GM19455 (cell line): Measurements from ENCODE around the gene STAM2.
"Not testable (repeated sequence)": the region's sequence is repeated elsewhere in the genome, so short reads cannot be mapped to it uniquely, and the experiment has no call there.

Experiments used
- ATAC-seq: cut with Tn5 transposase; IDR thresholded peaks from one replicate; pipeline ENCODE4 v1.9.1; 2021; ENCODE audit not compliant: unreplicated experiment

Gene STAM2

GRCh38 chr2:152114366-152114765, 61.2 kb downstream of the STAM2 start:
- ATAC-seq, result no peak

DNA sequence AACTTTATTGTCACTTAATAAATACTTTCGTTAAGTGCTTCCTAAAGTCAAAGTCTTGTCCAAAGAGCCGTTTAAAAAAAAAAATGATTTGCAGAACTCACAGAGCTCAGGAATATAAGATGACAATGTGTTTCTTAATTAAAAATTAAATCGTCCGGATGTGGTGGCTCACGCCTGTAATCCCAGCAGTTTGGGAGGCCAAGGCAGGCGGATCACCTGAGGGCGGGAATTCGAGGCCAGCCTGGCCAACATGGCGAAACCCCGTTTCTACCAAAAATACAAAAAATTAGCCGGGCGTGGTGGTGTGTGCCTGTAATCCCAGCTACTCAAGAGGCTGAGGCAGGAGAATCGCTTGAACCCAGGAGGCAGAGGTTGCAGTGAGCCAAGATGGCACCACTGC, 68.4 kb downstream of the STAM2 start:
- ATAC-seq, result not testable (repeated sequence)

DNA sequence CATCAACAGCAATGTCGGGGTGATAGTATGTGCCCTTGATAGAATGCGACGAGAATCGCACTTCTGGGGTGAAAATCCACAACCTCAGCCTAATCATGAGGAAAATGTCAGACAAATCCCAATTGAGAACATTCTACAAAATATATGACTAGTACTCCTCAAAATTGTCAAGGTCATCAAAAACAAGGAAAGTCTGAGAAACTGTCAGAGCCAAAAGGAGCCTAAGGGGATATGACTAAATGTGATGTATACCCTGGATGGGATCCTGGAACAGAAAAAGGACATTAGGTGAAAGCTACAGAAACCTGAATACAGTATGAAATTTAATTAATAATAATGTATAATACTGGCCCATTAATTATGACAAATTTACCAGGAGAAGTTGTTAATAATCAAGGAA, 69.1 kb downstream of the STAM2 start:
- no peak for ATAC-seq

DNA sequence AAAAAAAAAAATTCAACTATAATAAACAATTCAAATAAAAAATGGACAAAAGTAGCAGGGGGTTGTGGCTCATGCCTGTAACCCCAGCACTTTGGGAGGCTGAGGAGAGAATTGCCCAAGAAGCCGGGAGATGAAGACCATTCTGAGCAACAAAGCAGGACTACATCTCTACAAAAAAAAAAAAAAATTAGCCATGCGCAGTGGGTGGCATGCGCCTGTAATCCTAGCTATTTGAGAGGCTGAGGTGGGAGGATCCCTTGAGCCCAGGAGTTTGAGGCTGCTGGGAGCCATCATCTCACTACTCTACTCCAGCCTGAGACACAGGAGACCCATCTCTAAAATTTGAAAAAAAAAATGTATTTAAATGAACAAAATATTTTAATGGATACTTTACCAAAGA, 72.3 kb downstream of the STAM2 start:
- no peak for ATAC-seq

DNA sequence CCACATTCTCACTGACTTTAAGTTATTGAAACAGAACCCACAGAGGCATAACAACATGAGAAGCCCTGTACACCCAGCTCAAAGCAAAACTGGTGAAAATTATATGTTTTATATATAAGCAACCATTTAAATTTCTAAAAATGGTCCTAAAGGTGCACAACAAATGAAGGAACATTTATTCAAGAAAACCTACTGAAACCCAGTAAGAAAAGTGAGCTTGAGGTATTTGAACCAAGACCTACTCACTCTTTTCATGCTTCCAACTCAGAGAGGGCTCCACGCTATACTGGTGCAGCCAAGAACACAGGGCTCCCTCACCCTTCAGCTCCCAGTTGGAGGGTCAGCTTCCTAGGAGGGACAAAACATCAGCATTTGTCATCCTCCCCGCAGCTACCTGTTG, 74.6 kb downstream of the STAM2 start:
- no peak for ATAC-seq

DNA sequence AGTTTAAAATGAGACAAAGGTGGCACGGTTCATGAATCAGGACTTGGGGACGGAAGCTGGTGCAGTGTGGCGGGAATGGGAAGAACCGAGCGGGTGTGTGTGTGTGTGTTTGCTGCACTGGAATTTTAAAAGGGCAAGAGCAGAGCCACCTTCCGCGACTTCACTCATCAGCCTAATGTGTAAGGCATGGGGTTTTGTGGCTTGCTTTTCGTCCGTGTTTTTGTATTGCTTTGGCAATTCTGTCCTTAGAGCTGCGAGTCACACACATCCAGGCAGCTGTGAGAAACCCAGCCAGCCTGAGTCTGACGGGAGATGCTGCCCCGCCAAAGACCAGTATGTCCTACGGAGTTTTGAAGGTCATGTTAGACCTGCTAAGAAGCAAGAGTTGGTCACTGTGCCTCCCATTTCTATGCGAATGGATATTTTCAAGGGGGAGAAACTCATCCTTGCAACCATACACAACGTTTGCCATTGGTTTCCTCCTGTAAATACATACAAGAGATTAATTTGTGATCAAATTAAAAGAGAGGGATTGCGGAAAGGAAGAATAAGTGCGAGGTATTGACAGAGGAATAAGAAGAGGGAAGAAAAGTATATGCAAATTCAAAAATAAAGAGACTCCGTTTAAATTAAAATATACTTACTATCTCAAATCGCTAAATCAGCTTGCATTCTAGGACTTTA, 76.1 kb downstream of the STAM2 start:
- ATAC-seq, result no peak

DNA sequence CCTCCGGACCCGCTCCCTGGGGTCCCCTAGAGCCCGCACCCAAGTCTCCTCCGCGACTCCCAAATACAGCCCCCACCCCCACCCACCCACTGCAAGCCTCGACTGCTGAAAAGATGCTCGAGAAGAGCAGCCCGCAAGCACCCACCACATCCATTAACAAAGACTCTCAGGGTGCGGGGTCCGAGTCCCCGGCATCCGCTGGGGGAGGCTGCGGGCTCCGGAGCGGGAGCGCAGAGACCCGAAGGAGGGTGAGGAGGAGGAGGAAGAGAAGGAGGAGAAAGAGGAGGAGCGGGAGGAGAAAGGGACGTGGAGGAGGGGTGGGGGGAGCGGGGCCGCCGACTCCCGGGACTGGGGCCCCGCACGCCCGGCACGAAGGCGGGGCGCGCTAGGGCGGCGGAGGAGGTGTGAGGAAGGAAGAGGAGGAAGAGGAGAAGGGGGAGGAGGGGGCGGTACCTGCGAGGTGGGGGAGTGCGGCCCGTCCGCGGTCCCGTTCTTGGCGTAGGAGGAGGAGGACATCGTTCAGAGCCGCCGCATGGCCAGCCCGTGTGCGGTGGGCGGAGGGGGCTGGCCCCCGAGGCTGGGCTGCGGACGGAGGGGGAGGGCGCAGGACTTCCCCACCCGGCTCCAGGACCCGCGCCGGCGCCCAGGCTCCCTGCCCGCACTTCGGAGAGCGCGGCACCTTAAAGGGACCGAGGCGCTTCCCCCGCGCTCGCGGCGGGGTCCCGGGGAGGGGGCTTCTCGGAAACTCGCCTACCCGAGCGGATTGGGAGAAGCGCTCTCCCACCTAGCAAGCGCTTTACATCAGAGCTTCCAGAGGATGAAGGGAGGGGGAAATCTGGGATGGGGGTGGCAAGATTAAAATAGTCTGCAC, 76.8 kb downstream of the STAM2 start, which contains the start of gene CACNB4:
TSS of gene CACNB4 (minus strand) at position 549 of the 871 bp plus-strand sequence.
- ATAC-seq, result no peak

- ATAC-seq, result no peak
These were observed 77.6 kb downstream of the STAM2 start for GRCh38 chr2:152097801-152098495.

- ATAC-seq, result no peak
These were observed 78.2 kb downstream of the STAM2 start for GRCh38 chr2:152097290-152097800.

DNA sequence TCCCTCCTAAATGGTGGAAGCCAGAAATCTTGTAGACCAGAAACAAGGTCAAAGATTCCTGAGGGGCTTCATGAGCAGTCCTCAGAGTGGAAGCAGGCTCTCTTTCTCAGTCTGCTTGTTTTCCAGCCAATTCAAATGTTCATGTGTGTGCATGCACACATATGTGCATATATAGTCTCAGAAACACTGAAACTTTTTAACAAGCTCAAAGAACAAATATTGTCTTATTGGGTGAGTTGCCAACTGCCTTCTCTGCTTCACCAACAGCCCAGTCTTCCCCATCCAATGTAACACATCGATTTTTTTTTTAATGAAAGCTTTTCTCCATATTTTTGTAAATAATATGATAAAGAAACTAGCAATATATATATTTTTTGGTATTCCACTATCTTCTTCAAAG, 80.4 kb downstream of the STAM2 start:
- no peak for ATAC-seq

DNA sequence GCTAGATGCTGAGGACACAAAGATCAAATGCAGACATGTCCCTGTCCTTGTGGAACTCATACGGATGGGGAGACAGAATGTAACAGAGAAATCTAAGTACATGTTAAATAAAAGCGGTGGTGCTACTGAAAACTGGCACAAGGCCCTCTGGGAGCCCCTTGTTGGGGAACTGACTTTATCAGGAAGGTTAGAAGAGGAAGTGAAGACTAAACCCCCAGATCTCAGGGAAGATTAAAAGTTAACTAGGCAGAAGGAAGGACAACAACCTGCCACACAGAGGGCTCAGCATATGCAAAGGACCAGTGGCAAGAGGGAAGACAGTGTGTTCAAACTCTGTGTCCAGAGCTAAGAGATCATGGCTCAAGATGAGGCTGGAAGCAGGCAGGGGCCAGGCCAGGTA, 81.5 kb downstream of the STAM2 start:
- no peak for ATAC-seq

- ATAC-seq, result no peak
These were observed 82.1 kb downstream of the STAM2 start for GRCh38 chr2:152093464-152093863.

DNA sequence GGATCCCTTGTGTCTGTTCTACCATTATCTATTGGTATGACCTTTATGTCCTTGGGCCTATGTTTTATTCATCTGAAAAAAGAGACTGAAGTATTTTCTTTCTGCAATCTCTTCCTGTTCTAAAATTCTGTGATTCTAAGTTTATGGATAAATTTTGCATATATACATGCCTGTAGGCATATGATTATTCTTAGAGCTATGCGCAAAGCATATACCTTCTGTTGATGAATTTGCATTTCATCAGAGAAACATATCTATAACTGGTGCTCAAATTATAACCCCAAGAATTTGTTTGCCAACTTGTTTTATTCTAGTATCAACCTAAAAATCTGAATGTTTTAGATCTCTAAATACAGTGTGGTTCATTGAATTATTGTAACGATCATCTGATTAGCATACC, 83.5 kb downstream of the STAM2 start:
- ATAC-seq, result no peak

DNA sequence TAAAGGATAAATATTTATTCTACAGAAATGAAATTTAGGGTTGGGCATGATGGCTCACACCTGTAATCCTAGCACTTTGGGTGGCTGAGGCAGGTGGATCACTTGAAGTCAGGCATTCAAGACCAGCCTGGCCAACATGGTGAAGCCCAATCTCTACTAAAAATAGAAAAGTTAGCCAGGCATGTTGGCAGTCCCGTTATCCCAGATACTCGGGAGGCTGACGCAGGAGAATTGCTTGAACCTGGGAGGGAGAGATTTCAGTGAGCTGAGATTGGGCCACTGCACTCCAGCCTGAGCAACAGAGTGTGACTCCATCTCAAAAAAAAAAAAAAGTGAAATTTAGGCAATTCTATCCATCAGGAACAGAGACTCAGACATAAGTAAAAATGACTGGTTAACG, 84.8 kb downstream of the STAM2 start:
- ATAC-seq, result not testable (repeated sequence)

DNA sequence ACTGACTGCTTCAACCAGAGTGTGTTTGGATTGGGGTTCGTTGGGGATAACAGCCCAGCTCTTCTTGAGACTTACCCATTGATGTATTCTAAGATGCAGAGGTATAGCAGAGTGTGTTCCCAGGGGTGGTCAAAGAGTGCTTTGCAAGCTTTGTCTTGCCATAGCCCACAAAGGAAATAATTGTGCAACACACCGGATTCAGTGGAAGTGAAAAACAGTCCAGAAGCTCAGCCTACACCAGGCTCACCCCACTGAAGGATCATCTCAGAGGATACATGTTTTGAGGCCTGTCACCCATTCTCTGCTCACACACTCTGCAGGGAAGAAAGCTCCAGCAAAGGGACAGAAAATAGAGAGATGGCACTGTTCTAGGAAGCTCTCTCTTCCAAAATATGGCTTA, 86.3 kb downstream of the STAM2 start:
- ATAC-seq, result no peak

GRCh38 chr2:152088006-152088405, 87.6 kb downstream of the STAM2 start:
- no peak for ATAC-seq

DNA sequence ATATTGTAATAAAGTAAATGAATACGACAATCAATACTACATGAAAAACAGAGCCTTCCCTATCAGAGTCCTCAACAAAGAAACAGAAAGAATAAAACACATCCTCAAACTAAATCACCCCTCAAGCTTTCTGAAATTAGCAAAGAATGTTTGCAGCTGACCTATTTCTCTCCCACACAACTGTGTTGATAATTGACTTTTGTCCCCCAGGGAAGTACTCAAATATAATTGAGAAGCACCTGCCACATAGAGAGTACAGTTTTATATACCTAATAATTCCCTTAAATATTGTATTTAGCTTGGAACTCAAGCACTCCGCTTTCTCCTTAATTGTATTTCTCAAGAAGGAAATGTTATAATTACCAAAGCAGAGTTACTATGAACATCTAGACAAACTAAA, 89.3 kb downstream of the STAM2 start:
- no peak for ATAC-seq

- ATAC-seq, result no peak
These were observed 91.5 kb downstream of the STAM2 start for GRCh38 chr2:152084076-152084475.

- no peak for ATAC-seq
These were observed 92.2 kb downstream of the STAM2 start for GRCh38 chr2:152083202-152083875.

DNA sequence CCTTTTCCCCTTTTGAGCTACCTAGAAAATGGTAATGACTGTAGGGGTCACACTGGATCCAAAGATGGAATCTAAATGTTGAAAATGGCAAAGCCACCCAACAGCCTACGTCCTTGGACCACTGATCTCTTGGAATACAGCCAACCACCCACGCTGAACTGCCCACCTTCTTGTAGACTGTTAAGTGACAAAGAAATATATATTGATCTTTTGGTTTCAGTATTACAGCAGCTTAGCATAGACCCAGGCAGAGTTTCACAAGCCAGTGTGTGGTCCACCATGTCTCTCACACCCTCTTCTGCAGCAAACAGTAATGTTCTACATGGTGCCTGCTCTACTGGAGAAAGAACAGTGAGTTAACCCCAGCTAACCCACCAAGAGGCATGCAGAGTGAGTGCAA, 96.9 kb downstream of the STAM2 start:
- peak; percentile 51 for ATAC-seq

- ATAC-seq, result no peak
These were observed 97.5 kb downstream of the STAM2 start for GRCh38 chr2:152078023-152078422.
